HepG2 (cell line): ENCODE measurements around the gene MAP2K7. TPM values are rescaled to one million over a fixed set of nuclear protein-coding genes. Genes with fewer than 3 reads are reported as not detected.

Source experiments
- ATAC-seq: fragments of 200-7000 bp; cut with Tn5 transposase; 3 replicates; pipeline ENCODE4 v1.9.1; 2020; ENCODE audit warnings: mild to moderate bottlenecking, moderate library complexity
- BruUV-seq: library from RNA; stranded (reverse); fragments of 400-500 nt; replicated peaks from 2 replicates; lab custom pipeline; 2021; lab: Mats Ljungman, UMichigan
- CTCF ChIA-PET: fragments of 300-600 bp; formaldehyde crosslinking; extraction: SDS; loops from one replicate; lab custom pipeline; 2021; ENCODE audit warnings: low total read pairs, inconsistent platforms, low intra/inter-chr PET ratio; lab: Yijun Ruan, JAX
- POLR2A ChIA-PET: fragments of 350-600 bp; sonication (Branson Sonifier 250); formaldehyde crosslinking; loops from one replicate; lab custom pipeline; 2020; ENCODE audit warnings: antibody characterized with exemption, inconsistent platforms; lab: Yijun Ruan, JAX
- DNase-seq: peaks from one replicate; pipeline ENCODE4 v3.0.0-alpha.2; 2015; ENCODE audit warnings: low spot score
- FAIRE-seq: peaks from 3 replicates; lab custom pipeline; 2011; peaks lifted over from hg19 to GRCh38; lab: Jason Lieb, UNC
- H2AFZ ChIP-seq: one replicate; pipeline ENCODE4 v1.6.1; 2011; ENCODE audit warnings: low read length, inconsistent platforms
- H3K27ac ChIP-seq: fragments of 300-600 bp; 3 replicates; pipeline ENCODE4 v1.8.0; 2011; ENCODE audit warnings: mixed run types, mild to moderate bottlenecking, mixed read lengths, low read length, inconsistent platforms; ENCODE audit not compliant: insufficient read depth; ENCODE audit errors: extremely low read length
- H3K27me3 ChIP-seq, 2 experiments: fragments of 200-600 bp in 1 of 2; 2 replicates in 1 of 2; 3 replicates in 1 of 2; pipeline versions ENCODE4 v1.6.0 to v1.8.0; 2011; ENCODE audit warnings: low read length in 2 of 2, mild to moderate bottlenecking in 2 of 2, moderate library complexity in 2 of 2, inconsistent platforms in 1 of 2; ENCODE audit not compliant: insufficient read depth in 2 of 2, control insufficient read depth in 1 of 2
- H3K36me3 ChIP-seq, 2 experiments: fragments of 200-600 bp in 1 of 2; replicated peaks in 1 of 2; 2 replicates in 1 of 2; 3 replicates in 1 of 2; pipeline versions ENCODE4 v1.5.1 to v1.8.0; 2011; ENCODE audit warnings: low read length in 2 of 2, inconsistent platforms in 1 of 2; ENCODE audit not compliant: insufficient read depth in 2 of 2, control insufficient read depth in 1 of 2
- H3K4me1 ChIP-seq: 2 replicates; pipeline ENCODE4 v1.5.1; 2012; ENCODE audit warnings: low read length, inconsistent platforms; ENCODE audit not compliant: insufficient read depth
- H3K4me2 ChIP-seq: 2 replicates; pipeline ENCODE4 v1.6.0; 2011; ENCODE audit warnings: low read depth, low read length, inconsistent platforms
- H3K4me3 ChIP-seq, 3 experiments: fragments of 200-600 bp in 1 of 3; sonication (generic), shearing (Covaris generic) in 1 of 3; replicated peaks in 1 of 3; 2 replicates each; pipeline ENCODE4 v1.5.1; 2011 to 2016; ENCODE audit warnings: low read length in 3 of 3, inconsistent platforms in 2 of 3, low read depth in 2 of 3, mild to moderate bottlenecking in 2 of 3, control low read depth in 1 of 3, mixed read lengths in 1 of 3; ENCODE audit not compliant: insufficient read depth in 1 of 3
- H3K79me2 ChIP-seq: one replicate; pipeline ENCODE4 v1.6.1; 2011; ENCODE audit warnings: low read length, inconsistent platforms; ENCODE audit not compliant: insufficient read depth
- H3K9ac ChIP-seq: 2 replicates; pipeline ENCODE4 v1.6.0; 2011; ENCODE audit warnings: mild to moderate bottlenecking, low read depth, low read length, inconsistent platforms; ENCODE audit not compliant: insufficient read depth
- H3K9me3 ChIP-seq: 2 replicates; pipeline ENCODE4 v1.5.1; 2012; ENCODE audit warnings: mild to moderate bottlenecking, low read length
- H4K20me1 ChIP-seq: 2 replicates; pipeline ENCODE4 v1.6.0; 2011; ENCODE audit warnings: inconsistent platforms, mild to moderate bottlenecking, low read length, moderate library complexity; ENCODE audit not compliant: insufficient read depth
- CTCF ChIP-seq: sonication (generic); formaldehyde crosslinking; IDR thresholded peaks from 2 replicates; pipeline ENCODE4 v1.5.0; 2020; ENCODE audit warnings: mild to moderate bottlenecking, missing genetic modification reagents, moderate library complexity
- POLR2G ChIP-seq: fragments of 200-400 bp; formaldehyde crosslinking; IDR thresholded peaks from 2 replicates; pipeline ENCODE4 v1.6.1; 2018; ENCODE audit warnings: mild to moderate bottlenecking, low read depth, low read length, moderate library complexity
- ZBTB33 ChIP-seq: sonication (generic); formaldehyde crosslinking; IDR thresholded peaks from 2 replicates; pipeline ENCODE4 v1.4.0; 2020; ENCODE audit warnings: missing genetic modification reagents
- ZNF263 ChIP-seq: sonication (generic); formaldehyde crosslinking; IDR thresholded peaks from 2 replicates; pipeline ENCODE4 v1.4.0; 2020; ENCODE audit warnings: missing genetic modification reagents
- ZNF317 ChIP-seq: sonication (generic); formaldehyde crosslinking; IDR thresholded peaks from 2 replicates; pipeline ENCODE4 v1.5.0; 2020; ENCODE audit warnings: mild to moderate bottlenecking, missing genetic modification reagents
- WGBS: methylation state at CpG from one replicate; pipeline ENCODE4 v1.1.6; 2017; ENCODE audit warnings: low lambda C conversion rate; 5-methylcytosine and 5-hydroxymethylcytosine counted together
- in situ Hi-C: cut with HindIII; loops from 2 replicates; pipeline ENCODE4 v1.10.0; 2017; ENCODE audit warnings: low pct_unique_long_range_greater_than_20kb; ENCODE audit not compliant: extremely low pct_ligation_motif_present
- intact Hi-C: fragments of 100-400 bp; cut with micrococcal nuclease; formaldehyde crosslinking; loops from one replicate; pipeline ENCODE4 v1.10.0; 2022; ENCODE audit not compliant: unreplicated experiment
- polyA plus RNA-seq, 8 experiments: library from polyadenylated mRNA; depleted of rRNA in 3 of 8; stranded (reverse) in 7 of 8; unstranded in 1 of 8; fragments of >200 nt; fragmentation: Illumina TruSeq in 4 of 8; extraction: Trizol in 4 of 8; gene quantifications; 2 replicates each; pipeline versions ENCODE4 v1.2.1 to v1.2.3, GENCODE V29; 2011 to 2016; ENCODE audit warnings: low read depth in 4 of 8, missing spikeins in 1 of 8, mixed read lengths in 1 of 8; ENCODE audit not compliant: insufficient read depth in 1 of 8
- total RNA-seq, 5 experiments: library from RNA; depleted of rRNA; stranded (reverse); fragments of >200 nt; fragmentation: Illumina TruSeq; extraction: Trizol; gene quantifications; 2 replicates each; pipeline ENCODE4 v1.2.3, GENCODE V29; 2016; ENCODE audit warnings: low read depth in 1 of 5

Gene MAP2K7
- total and polyA plus RNA-seq, 2 of the 13 experiments (the other 11 are each of a cell fraction or from before 2014, with no cell fraction given), result 9.0 to 10.8 TPM

DNA sequence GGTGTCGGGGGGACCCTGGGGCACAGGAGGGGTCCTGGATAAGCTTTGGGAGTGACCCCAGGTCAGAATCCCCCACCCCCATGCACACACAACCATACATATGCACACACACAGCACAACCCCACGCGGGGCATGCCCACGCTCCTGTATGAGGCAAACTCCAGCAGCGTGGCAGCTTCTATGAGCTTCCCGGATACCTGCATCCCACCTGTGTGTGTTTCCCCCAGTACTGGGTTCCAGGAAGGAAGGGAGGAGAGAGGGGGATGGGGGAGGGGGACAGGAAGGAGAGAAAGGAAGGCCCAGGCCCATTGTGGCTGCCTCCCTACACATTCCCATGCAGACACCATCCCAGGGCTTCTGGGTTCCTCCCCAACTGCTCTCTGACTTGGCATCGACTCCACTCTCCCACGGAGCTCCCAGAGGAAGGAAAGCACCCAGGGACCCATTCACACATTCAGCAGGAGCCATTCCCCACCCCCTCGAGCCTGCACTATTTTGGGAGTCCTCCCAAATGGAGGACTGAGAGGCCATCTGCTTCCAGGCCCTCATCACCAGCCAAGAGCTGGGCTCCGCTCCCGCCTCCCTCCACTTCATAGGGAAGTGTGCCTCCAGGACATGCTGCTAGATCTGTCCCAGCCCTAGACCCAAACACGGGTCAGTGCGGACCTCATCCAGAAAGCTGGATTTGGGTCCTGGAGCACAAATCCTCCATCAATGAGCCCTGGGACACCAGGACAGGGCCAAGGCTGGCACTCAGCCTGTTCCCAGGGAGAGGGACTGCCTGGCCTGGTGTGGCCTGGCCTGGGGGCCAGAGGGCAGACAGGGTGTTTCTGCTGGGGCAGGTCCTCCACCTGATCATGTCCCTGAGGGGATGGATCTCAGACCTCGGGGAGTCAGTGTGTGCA is 42.7 kb upstream of the MAP2K7 start:
- intact Hi-C loops (no loop called here), in situ Hi-C loops (no loop called here)
- Histone ChIP-seq H3K4me2 (no peak overlapping the region), H4K20me1 (no peaks in the 10 kb centered on the region), H3K36me3 (no peaks in the 10 kb centered on the region), H3K27me3 (no peaks in the 10 kb centered on the region; a peak in 1 of 5 replicates), H3K79me2 (no peaks in the 10 kb centered on the region), H3K9ac (no peak overlapping the region), H3K4me3 (no peak overlapping the region), H3K9me3 (no peaks in the 10 kb centered on the region), H3K4me1 (peaks cover 19% of the 10 kb centered on the region), H2AFZ (no peak overlapping the region), H3K27ac (no peak overlapping the region)
- ATAC-seq, result no peak; the same call in 1 of the 3 replicates
- WGBS, result 59% methylated on average over 14 of the region's 14 CpGs
- CTCF ChIA-PET, result no interaction called here
- DNase-seq, result no peak
- POLR2A ChIA-PET, result interaction anchor here (1.1 to 1.3 kb wide), 2 partner anchors 43 to 58 kb away, joined by 3 to 5 read pairs; partner anchors contain the start of gene MAP2K7
- BruUV-seq, result no TSS peak
- TF ChIP-seq ZNF263 (CRISPR knock-in tag) (peak; percentile 68), POLR2G (no peak)
- FAIRE-seq, result no peak

- peak; percentile 20; the same call in 1 of the 2 replicates for TF ChIP-seq ZBTB33 (CRISPR knock-in tag)
- peak; percentile 29 for TF ChIP-seq CTCF
- TF ChIP-seq ZNF317 (CRISPR knock-in tag), result no peak
- intact Hi-C loops, result no loop called here
- Histone ChIP-seq H3K4me3 (no peak overlapping the region), H3K27me3 (no peaks in the 10 kb centered on the region; a peak in 1 of 5 replicates), H3K27ac (no peak overlapping the region), H3K4me1 (peaks cover 28% of the 10 kb centered on the region), H4K20me1 (no peaks in the 10 kb centered on the region), H3K36me3 (no peaks in the 10 kb centered on the region), H3K9me3 (no peaks in the 10 kb centered on the region), H2AFZ (no peak overlapping the region), H3K4me2 (no peak overlapping the region), H3K9ac (no peak overlapping the region), H3K79me2 (no peaks in the 10 kb centered on the region)
- ChIA-PET POLR2A (interaction anchor here (1.1 to 1.3 kb wide), 2 partner anchors 42 to 57 kb away, joined by 3 to 5 read pairs; partner anchors contain the start of gene MAP2K7), CTCF (no interaction called here)
- DNase-seq (no peak), FAIRE-seq (no peak), ATAC-seq (no peak)
- 90% methylated on average over 40 of the region's 63 CpGs for WGBS
- no TSS peak for BruUV-seq
- in situ Hi-C loops, result no loop called here
Observed at GRCh38 chr19:7861619-7862412, 41.9 kb upstream of the MAP2K7 start.
